ENCODE results near the gene DDX28. TPM values are rescaled to one million over a fixed set of nuclear protein-coding genes. Genes with fewer than 3 reads are reported as not detected.

The DDX28 gene
- total and polyA plus RNA-seq, 2 donors (not counting 3 experiments of a cell fraction or from before 2014, with no cell fraction given): 8.4 to 12.5 TPM

DNA sequence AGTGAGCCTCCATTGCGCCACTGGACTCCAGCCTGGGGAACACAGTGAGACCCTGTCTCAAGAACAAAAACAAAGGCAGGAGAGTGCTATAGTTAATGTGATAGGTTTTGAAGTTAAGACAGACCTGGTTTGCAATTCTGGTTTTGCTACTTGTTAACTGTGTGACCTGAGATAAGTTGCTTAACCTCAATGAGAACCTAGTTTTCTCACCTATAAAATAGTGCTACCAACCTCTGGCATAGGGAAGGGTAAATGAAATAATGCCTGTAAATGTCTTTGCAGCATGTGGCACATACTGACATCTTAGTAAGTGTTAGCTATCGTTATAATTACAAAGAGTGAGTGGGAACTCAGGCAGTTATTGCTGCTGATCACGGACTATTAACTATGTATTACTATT is 32.4 kb upstream of the DDX28 start:
- H3K4me2 ChIP-seq (ENCODE audit: insufficient read depth, low read length): no peak overlapping the region
- no peaks in the 10 kb centered on the region for H3K9me3 ChIP-seq (replicated peaks; ENCODE audit: control insufficient read depth, insufficient read depth, low read length)
- no peaks in the 10 kb centered on the region for H3K79me2 ChIP-seq (ENCODE audit: control insufficient read depth, insufficient read depth, low read length)
- H4K20me1 ChIP-seq (replicated peaks; ENCODE audit: control insufficient read depth, extremely low read depth, insufficient read depth, low read length): no peaks in the 10 kb centered on the region
- no peak overlapping the region for H2AFZ ChIP-seq (ENCODE audit: low read depth, low read length)
- CTCF ChIA-PET: interaction anchor here (0.5 to 1.7 kb wide), 2 partner anchors 15 to 145 kb away, joined by 3 to 6 read pairs; no protein-coding TSS in a partner anchor
- POLR2A ChIA-PET: no interaction called here
- no peak overlapping the region for H3K9ac ChIP-seq (replicated peaks; ENCODE audit: extremely low read depth, insufficient read depth, low read length)
- H3K4me3 ChIP-seq (replicated peaks in 1 of 3; ENCODE audit: insufficient read depth in 1 of 3, low read depth in 1 of 3, low read length in 3 of 3): no peak overlapping the region
- peaks cover 7% of the 10 kb centered on the region for H3K4me1 ChIP-seq (ENCODE audit: control insufficient read depth, extremely low read depth, insufficient read depth, low read length)
- TF ChIP-seq FOS (IDR thresholded peaks at IDR 0.05; ENCODE audit: borderline replicate concordance, insufficient read depth, low read length) (no peak), EZH2 (IDR thresholded peaks at IDR 0.05; ENCODE audit: borderline replicate concordance, low read depth, low read length, severe bottlenecking) (no peak), MYC (IDR thresholded peaks at IDR 0.05; ENCODE audit: low read depth, low read length) (no peak), JUN (IDR thresholded peaks at IDR 0.05; ENCODE audit: borderline replicate concordance, insufficient read depth, insufficient read length, low read depth) (no peak), POLR2A (IDR thresholded peaks at IDR 0.05; ENCODE audit: low read depth, low read length) (no peak), GATA2 (IDR thresholded peaks at IDR 0.05; ENCODE audit: insufficient read depth, insufficient read length, low read depth, low read length) (no peak), POLR2AphosphoS5 (IDR thresholded peaks at IDR 0.05; ENCODE audit: insufficient read depth, low read depth, low read length) (no peak)
- TF ChIP-seq, protein P1, sequence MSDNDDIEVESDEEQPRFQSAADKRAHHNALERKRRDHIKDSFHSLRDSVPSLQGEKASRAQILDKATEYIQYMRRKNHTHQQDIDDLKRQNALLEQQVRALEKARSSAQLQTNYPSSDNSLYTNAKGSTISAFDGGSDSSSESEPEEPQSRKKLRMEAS (IDR thresholded peaks at IDR 0.05; ENCODE audit: insufficient read depth, insufficient read length): no peak
- TF ChIP-seq, protein P2, sequence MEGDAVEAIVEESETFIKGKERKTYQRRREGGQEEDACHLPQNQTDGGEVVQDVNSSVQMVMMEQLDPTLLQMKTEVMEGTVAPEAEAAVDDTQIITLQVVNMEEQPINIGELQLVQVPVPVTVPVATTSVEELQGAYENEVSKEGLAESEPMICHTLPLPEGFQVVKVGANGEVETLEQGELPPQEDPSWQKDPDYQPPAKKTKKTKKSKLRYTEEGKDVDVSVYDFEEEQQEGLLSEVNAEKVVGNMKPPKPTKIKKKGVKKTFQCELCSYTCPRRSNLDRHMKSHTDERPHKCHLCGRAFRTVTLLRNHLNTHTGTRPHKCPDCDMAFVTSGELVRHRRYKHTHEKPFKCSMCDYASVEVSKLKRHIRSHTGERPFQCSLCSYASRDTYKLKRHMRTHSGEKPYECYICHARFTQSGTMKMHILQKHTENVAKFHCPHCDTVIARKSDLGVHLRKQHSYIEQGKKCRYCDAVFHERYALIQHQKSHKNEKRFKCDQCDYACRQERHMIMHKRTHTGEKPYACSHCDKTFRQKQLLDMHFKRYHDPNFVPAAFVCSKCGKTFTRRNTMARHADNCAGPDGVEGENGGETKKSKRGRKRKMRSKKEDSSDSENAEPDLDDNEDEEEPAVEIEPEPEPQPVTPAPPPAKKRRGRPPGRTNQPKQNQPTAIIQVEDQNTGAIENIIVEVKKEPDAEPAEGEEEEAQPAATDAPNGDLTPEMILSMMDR (IDR thresholded peaks at IDR 0.05; ENCODE audit: extremely low read depth in 1 of 2, insufficient read depth in 1 of 2, low read depth in 1 of 2, low read length in 2 of 2): no peak
- no peak overlapping the region for H3K27ac ChIP-seq (ENCODE audit: insufficient read depth, low read depth, low read length)
- FAIRE-seq (no peak), DNase-seq (ENCODE audit: low read depth, low spot score) (no peak)
- H3K36me3 ChIP-seq (ENCODE audit: control insufficient read depth in 2 of 2, extremely low read depth in 1 of 2, insufficient read depth in 2 of 2, low read length in 2 of 2): peaks cover 3 to 5% of the 10 kb centered on the region in 2 experiments
- no peaks in the 10 kb centered on the region for H3K27me3 ChIP-seq (ENCODE audit: control insufficient read depth in 2 of 2, insufficient read depth in 2 of 2, low read length in 2 of 2)
- H3K9me1 ChIP-seq (replicated peaks; ENCODE audit: control insufficient read depth, extremely low read depth, insufficient read depth, low read length): no peaks in the 10 kb centered on the region
- BruUV-seq (replicated peaks): no TSS peak
- dilution Hi-C loops (cut with MboI; ENCODE audit: extremely low pct_ligation_motif_present, low sequenced_read_pairs) (no loop called here), intact Hi-C loops (cut with micrococcal nuclease) (no loop called here)
